Sciatic nerve (tissue), 2 donors: ENCODE measurements around the gene EGLN3. TPM values are rescaled to one million over a fixed set of nuclear protein-coding genes. Genes with fewer than 3 reads are reported as not detected.
"Not testable (repeated sequence)": the region's sequence is repeated elsewhere in the genome, so short reads cannot be mapped to it uniquely, and the experiment has no call there.

Experiments
- ATAC-seq: fragments of 200-7000 bp; cut with Tn5 transposase; one replicate; pipeline ENCODE4 v1.9.1; 2020; ENCODE audit warnings: mild to moderate bottlenecking, moderate library complexity
- DNase-seq: peaks from one replicate; pipeline ENCODE4 v3.0.0-alpha.2; 2020; ENCODE audit warnings: low spot score
- intact Hi-C: fragments of 100-400 bp; cut with DNase I; formaldehyde crosslinking; loops from one replicate; pipeline ENCODE4 v1.14.2; 2022
- total RNA-seq: library from RNA; stranded (reverse); fragmentation: NEBNext Ultra II Directional; extraction: Animal tissue kit (Norgen Biotek cat#: 25700); gene quantifications from one replicate; pipeline ENCODE4 v1.2.1, GENCODE V29; 2021
- donor health status: DM: no; HTN: no; CAD: no.
- donor health status: DM: no; HTN: no; CAD: no.

The EGLN3 gene
- total RNA-seq, 1 donor from 2014 or later, result 10.9 TPM

DNA sequence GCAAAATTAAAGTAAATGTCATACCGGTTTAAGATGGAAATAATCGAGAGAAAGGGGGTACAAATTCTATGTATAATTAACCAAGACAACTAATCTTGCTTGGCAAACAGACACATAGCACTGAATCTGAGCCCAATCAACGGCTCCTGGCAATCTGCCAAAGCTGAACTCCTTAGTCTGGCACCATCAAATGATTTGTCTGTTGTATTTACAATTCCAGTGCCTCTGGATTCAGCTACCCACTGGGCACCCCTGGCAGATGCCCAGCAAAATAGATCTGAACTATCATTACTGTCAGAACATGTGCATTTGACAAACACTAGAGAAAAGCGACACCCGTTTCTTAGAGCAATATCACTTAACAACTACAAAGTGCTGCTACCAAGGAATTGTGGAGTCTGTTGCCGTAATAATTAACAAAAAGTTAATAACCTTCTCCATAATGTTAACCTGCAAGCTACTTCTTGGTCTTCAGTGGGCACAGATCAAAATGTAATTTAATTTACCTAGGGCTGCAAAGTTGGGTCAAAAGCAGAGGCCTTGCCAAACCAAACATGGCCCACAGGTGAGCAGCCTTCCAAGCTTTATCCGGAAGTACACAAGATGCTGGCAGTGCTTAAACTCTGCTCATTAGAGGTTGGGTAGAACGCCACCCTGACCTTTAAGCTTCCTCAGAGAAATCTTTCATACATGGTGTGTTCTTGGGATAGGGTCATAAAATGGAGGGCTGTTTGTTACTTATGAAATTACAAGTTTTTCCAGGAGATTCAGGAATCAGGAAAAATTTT, 7.6 kb downstream of the EGLN3 start:
- no peak for DNase-seq
- intact Hi-C loops, result no loop called here

GRCh38 chr14:33941718-33942117, 9.2 kb downstream of the EGLN3 start:
- DNase-seq (no peak), ATAC-seq (no peak)
- intact Hi-C loops, result no loop called here

More for the DNA sequence above, 7.6 kb downstream of the EGLN3 start:
- no peak for ATAC-seq

GRCh38 chr14:33940561-33941011, 10.3 kb downstream of the EGLN3 start:
- intact Hi-C loops, result no loop called here

GRCh38 chr14:33938131-33938949, 12.5 kb downstream of the EGLN3 start:
- peak; percentile 82 for ATAC-seq
- intact Hi-C loops, result no loop called here
- peak; percentile 62 for DNase-seq

More at GRCh38 chr14:33940561-33941011, 10.3 kb downstream of the EGLN3 start:
- DNase-seq (no peak), ATAC-seq (no peak)

- no peak for ATAC-seq
- intact Hi-C loops, result no loop called here
- DNase-seq, result no peak
These were observed 14.5 kb downstream of the EGLN3 start for GRCh38 chr14:33936391-33936790.

GRCh38 chr14:33934938-33935337, 15.9 kb downstream of the EGLN3 start:
- intact Hi-C loops, result no loop called here
- no peak for DNase-seq

GRCh38 chr14:33934043-33934750, 16.7 kb downstream of the EGLN3 start:
- intact Hi-C loops, result no loop called here
- DNase-seq (no peak), ATAC-seq (no peak)

More at GRCh38 chr14:33934938-33935337, 15.9 kb downstream of the EGLN3 start:
- no peak for ATAC-seq

DNA sequence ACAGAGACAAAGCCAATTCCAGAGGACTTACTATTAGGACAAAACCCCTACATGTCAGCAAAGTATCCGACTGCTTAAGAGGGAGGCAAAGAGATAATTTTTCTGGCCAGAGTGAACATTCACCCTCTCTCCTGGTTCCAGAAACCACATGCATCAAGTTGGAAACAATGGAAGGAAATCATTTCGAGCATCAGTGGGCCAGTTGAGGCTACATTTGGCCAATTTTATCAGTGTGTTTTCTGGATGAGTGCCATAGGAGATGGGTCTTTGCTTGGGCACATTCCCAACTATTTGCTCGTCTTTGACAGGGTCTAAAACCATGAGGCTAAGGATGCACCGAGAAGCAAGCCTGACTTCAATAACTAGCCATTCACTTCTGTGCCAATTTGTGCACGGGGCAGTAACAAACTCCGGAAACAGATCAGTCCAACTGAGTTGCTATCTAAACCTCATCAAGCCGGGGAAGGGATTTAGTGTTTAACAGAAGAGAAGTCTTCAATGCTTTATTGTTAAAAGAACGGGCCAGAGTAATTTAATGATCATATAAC, 17.4 kb downstream of the EGLN3 start:
- DNase-seq, result no peak
- intact Hi-C loops, result no loop called here
- ATAC-seq, result no peak

- ATAC-seq, result no peak
- DNase-seq, result no peak
These were observed 18.1 kb downstream of the EGLN3 start for GRCh38 chr14:33932576-33933345.

GRCh38 chr14:33932033-33932432, 18.8 kb downstream of the EGLN3 start:
- DNase-seq (no peak), ATAC-seq (no peak)
- intact Hi-C loops, result no loop called here

More at GRCh38 chr14:33932576-33933345, 18.1 kb downstream of the EGLN3 start:
- intact Hi-C loops, result no loop called here

DNA sequence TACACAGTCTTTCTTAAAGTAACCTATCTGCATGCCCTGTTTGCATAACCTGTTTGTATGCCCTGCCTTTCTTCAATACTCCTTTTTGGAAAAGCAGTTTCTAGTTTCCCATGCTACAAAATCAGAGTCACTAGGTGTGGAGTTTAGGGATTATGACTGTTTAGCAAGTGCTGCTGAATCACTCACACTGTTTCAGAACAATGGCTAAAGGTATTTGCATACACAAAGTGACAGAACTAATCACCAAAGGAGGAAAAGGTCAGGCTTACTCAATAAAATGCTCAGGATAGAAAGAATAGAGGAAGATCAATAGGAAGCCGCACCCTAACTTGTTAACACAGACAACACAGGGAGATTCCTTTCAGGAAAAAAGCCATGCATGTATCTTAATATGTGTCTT, 19.4 kb downstream of the EGLN3 start:
- intact Hi-C loops, result no loop called here
- DNase-seq (no peak), ATAC-seq (no peak)

DNA sequence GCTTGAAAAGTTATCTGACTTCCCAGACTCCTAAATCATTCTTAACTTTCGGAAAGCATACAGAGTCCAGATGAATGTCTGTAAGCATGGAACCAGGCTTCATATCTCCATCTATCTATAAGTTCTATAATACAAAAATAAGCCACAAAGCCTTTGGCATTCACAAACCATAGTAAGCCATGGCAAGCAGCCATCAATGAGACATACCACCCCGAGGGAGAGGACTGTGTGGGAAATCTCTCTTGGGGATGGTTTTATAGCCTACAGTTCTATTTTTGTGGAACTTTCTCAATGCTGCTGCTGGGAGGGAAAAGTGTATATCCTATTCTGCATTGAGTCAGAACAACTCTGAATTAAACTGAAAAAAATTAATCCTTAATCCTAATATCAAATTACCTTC, 20.4 kb downstream of the EGLN3 start:
- intact Hi-C loops, result no loop called here
- DNase-seq (no peak), ATAC-seq (no peak)

DNA sequence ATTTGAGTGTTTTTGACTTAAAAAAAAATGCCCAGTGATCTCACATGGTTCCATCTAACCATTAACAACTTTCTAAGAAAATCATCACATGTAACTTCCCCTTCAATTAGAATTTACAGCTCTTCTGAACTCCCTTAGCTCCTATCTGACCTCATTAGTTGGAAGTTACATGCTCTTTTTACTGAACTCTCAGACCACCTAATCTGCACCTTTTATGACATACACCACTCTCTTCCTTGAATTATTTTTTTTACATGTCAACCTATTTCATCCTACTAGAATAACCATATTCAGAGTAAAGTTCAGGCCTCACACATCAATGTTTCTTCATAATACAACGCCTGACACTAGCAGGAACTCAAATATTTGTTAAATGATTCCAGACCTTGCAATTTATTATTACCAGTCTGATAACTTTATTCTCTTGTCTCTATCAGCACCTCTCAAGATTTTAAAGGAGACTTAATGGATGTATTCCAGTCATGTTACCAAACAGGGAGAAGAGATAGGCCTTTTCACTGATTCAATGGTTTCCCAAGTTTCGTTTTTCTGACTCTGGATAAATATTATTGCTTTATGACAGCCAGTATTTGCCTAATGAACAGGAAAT, 21.0 kb downstream of the EGLN3 start:
- ATAC-seq (no peak), DNase-seq (no peak)
- intact Hi-C loops, result no loop called here

DNA sequence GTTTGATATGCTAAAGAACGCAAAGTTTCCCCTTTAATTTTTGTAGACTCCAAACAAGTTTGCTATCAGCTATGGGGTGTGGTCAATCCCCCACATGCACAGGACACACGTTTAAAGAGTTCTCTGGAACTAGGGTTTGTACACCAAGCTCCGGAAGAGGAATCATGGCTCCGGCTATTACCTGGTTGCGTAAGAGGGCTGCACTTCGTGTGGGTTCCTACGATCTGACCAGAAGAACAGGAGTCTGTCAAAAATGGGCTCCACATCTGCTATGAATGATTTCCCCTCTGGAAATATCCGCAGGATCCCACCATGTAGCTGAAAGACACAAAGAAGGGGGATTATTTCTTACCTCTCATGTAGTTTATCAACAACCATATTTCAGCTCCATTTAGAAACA, 22.0 kb downstream of the EGLN3 start:
- DNase-seq (no peak), ATAC-seq (no peak)
- intact Hi-C loops, result no loop called here

GRCh38 chr14:33927944-33928343, 22.9 kb downstream of the EGLN3 start:
- no peak for DNase-seq
- ATAC-seq, result no peak
- intact Hi-C loops, result no loop called here

- DNase-seq, intact Hi-C loops, ATAC-seq: not testable (repeated sequence)
These were observed 23.9 kb downstream of the EGLN3 start for GRCh38 chr14:33926967-33927366.

DNA sequence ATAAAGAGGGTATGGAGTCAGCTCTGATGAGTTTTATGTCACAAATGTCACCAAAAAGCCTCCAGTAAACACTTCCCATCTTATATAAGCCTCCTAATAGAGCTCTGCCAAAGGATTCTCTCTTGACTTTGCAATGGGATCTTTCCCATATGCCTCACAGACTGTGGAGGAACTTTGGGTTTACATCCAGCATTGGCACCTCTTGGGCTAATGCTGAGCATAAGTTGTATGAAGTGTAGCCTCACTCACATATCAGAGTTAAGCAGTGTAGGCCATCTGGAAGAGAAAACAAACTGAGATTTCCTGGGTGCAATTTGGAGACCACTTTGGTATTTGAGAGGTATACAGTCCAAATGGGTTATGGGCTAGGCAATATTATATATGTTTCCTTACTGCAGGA, 24.9 kb downstream of the EGLN3 start:
- no peak for DNase-seq
- no peak for ATAC-seq
- intact Hi-C loops, result no loop called here

DNA sequence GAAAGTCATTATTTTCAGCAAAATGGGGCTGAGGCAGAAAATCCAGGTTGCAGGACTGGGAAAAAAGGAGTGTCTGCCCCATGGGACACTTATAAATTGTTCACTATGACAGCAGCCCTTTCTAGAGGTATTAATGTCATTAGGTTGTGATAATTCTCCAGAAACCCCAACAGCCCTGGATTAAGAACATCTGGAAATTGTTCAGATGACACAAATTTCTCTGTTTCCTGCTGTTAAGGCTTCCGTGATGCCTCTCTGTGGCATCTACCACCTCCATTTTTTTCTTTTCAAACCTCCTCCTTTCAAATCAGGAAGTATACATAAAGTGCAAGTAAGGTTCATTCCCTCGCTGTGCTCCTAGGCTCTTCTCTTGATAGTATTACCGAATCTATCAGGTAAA, 25.6 kb downstream of the EGLN3 start:
- ATAC-seq (no peak), DNase-seq (no peak)
- intact Hi-C loops, result no loop called here
